ENCODE results near the gene PIGBOS1. TPM values are rescaled to one million over a fixed set of nuclear protein-coding genes. Genes with fewer than 3 reads are reported as not detected.

PIGBOS1 gene
- total RNA-seq, 1 donor from 2014 or later: 8.9 TPM

GRCh38 chr15:55267401-55268175 is 51.3 kb downstream of the PIGBOS1 start:
- peak overlapping the region; percentile 80 for H3K4me2 ChIP-seq (ENCODE audit: low read length)
- no peaks in the 10 kb centered on the region for H3K36me3 ChIP-seq (ENCODE audit: insufficient read depth, low read length)
- H3K27ac Mint-ChIP-seq (ENCODE audit: unreplicated experiment): no peak overlapping the region
- DNase-seq (ENCODE audit: low read depth) (peak; percentile 81), FAIRE-seq (no peak)
- no peaks in the 10 kb centered on the region for H4K20me1 ChIP-seq (ENCODE audit: insufficient read depth, low read length)
- H3K4me1 ChIP-seq (ENCODE audit: insufficient read depth, low read length): peaks cover 20% of the 10 kb centered on the region
- TF ChIP-seq, protein P1, sequence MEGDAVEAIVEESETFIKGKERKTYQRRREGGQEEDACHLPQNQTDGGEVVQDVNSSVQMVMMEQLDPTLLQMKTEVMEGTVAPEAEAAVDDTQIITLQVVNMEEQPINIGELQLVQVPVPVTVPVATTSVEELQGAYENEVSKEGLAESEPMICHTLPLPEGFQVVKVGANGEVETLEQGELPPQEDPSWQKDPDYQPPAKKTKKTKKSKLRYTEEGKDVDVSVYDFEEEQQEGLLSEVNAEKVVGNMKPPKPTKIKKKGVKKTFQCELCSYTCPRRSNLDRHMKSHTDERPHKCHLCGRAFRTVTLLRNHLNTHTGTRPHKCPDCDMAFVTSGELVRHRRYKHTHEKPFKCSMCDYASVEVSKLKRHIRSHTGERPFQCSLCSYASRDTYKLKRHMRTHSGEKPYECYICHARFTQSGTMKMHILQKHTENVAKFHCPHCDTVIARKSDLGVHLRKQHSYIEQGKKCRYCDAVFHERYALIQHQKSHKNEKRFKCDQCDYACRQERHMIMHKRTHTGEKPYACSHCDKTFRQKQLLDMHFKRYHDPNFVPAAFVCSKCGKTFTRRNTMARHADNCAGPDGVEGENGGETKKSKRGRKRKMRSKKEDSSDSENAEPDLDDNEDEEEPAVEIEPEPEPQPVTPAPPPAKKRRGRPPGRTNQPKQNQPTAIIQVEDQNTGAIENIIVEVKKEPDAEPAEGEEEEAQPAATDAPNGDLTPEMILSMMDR (IDR thresholded peaks at IDR 0.05; ENCODE audit: insufficient read depth, low read depth, low read length): no peak
- TF ChIP-seq EZH2 (IDR thresholded peaks at IDR 0.05; ENCODE audit: insufficient read depth, low read length): no peak
- peaks cover 3% of the 10 kb centered on the region for H3K36me3 Mint-ChIP-seq (ENCODE audit: low read depth, unreplicated experiment)
- H3K27me3 Mint-ChIP-seq (ENCODE audit: low read depth, unreplicated experiment): no peaks in the 10 kb centered on the region
- no peak overlapping the region for H3K4me3 Mint-ChIP-seq (ENCODE audit: unreplicated experiment)
- peak overlapping the region; percentile 62 for H3K9ac ChIP-seq (ENCODE audit: low read length)
- H3K27me3 ChIP-seq (ENCODE audit: insufficient read depth, low read length): no peaks in the 10 kb centered on the region
- peak overlapping the region; percentile 30 for H3K4me3 ChIP-seq (ENCODE audit: insufficient read depth, low read depth, low read length)
- H2AFZ ChIP-seq (ENCODE audit: low read depth, low read length): peak overlapping the region; percentile 59
- H3K9me3 Mint-ChIP-seq (ENCODE audit: unreplicated experiment): no peaks in the 10 kb centered on the region
- no peaks in the 10 kb centered on the region for H3K9me3 ChIP-seq (ENCODE audit: insufficient read depth, low read depth, low read length)
- peaks cover 12% of the 10 kb centered on the region for H3K79me2 ChIP-seq (ENCODE audit: insufficient read depth, low read length)
- peaks cover 16% of the 10 kb centered on the region for H3K4me1 Mint-ChIP-seq (ENCODE audit: low read depth, unreplicated experiment)
- peak overlapping the region; percentile 53 for H3K27ac ChIP-seq (ENCODE audit: low read depth, low read length)

Other genes starting within 250 kb of the PIGBOS1 start
- gene RSL24D1, start 122.2 kb downstream of the PIGBOS1 start, total RNA-seq: 71.4 and 76.1 TPM in 2 replicates
- 17.8 and 18.8 TPM in 2 replicates for gene RAB27A, start 29.3 kb downstream of the PIGBOS1 start, total RNA-seq
- 10.6 and 13.6 TPM in 2 replicates for gene PIGB, start 99 bp upstream of the PIGBOS1 start, total RNA-seq
- 56.3 and 63.1 TPM in 2 replicates for gene CCPG1, start 89.2 kb upstream of the PIGBOS1 start, total RNA-seq
- 1.6 and 2.6 TPM in 2 replicates for gene PIERCE2, start 89.4 kb upstream of the PIGBOS1 start, total RNA-seq
- 2.8 and 3.2 TPM in 2 replicates for gene DNAAF4, start 189.1 kb upstream of the PIGBOS1 start, total RNA-seq

All from astrocyte (in vitro differentiated cells and primary cell).